Hematopoietic multipotent progenitor cell treated with erythropoietin and hydrocortisone succinate and interleukin-3 and kit ligand, for 4 days (in vitro differentiated cells): ENCODE data around the gene KMT2B.
"Not testable (repeated sequence)": the region's sequence is repeated elsewhere in the genome, so short reads cannot be mapped to it uniquely, and the experiment has no call there.

ENCODE experiments used
- DNase-seq: peaks from one replicate; pipeline ENCODE4 v3.0.0-alpha.2; 2015

Gene KMT2B

GRCh38 chr19:35710784-35711723 lies 6.7 kb upstream of the KMT2B start:
- DNase-seq: no peak

- peak; percentile 43 for DNase-seq
These were observed 5.0 kb upstream of the KMT2B start for GRCh38 chr19:35712567-35713505.

DNA sequence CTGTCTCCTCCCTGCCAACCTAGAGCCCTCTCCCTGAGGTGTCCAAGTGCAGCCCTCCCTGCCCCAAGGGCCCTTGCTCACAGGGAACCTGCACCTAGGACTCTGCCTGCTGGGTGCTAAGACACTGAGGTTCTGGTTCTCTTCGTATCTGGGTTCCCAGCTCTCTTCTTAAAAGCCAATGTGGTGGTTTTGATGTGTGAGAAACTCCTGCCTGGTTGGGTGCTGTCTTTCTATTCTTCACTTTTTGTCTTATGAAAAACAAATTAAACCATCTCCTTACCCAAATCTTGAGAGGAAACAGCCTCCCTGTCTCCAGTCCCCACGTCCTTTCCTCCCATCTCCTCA lies 4.3 kb upstream of the KMT2B start:
- no peak for DNase-seq

- DNase-seq: peak; percentile 77
These were observed 3.8 kb upstream of the KMT2B start for GRCh38 chr19:35713904-35714495.

DNA sequence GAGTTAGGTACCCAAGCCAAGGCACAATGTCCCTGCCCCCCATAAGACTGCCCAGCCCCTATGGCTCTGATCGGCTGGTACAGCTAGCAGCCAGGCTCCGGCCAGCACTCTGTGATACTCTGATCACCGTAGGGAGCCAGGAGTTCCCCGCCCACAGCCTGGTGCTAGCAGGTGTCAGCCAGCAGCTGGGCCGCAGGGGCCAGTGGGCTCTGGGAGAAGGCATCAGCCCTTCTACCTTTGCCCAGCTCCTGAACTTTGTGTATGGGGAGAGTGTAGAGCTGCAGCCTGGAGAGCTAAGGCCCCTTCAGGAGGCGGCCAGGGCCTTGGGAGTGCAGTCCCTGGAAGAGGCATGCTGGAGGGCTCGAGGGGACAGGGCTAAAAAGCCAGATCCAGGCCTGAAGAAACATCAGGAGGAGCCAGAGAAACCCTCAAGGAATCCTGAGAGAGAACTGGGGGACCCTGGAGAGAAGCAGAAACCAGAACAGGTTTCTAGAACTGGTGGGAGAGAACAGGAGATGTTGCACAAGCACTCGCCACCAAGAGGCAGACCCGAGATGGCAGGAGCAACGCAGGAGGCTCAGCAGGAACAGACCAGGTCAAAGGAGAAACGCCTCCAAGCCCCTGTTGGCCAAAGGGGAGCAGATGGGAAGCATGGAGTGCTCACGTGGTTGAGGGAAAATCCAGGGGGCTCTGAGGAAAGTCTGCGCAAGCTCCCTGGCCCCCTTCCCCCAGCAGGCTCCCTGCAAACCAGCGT lies 3.0 kb upstream of the KMT2B start:
- peak; percentile 68 for DNase-seq

DNA sequence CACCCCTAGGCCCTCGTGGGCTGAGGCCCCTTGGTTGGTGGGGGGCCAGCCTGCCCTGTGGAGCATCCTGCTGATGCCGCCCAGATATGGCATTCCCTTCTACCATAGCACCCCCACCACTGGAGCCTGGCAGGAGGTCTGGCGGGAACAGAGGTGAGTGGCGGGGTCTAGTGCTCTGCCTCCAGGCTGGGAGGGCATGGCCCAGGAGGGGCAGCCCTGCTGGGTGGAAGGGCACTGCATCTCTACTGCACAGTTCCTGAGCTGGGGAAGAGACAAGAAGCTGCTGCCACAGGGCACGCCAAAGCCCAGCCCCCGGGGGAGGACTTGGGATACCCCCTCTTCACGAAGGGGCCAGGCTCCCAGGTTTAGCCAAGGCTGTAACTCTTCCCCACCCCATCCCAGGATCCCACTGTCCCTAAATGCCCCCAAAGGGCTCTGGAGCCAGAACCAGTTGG lies 2.4 kb upstream of the KMT2B start:
- DNase-seq: no peak

DNA sequence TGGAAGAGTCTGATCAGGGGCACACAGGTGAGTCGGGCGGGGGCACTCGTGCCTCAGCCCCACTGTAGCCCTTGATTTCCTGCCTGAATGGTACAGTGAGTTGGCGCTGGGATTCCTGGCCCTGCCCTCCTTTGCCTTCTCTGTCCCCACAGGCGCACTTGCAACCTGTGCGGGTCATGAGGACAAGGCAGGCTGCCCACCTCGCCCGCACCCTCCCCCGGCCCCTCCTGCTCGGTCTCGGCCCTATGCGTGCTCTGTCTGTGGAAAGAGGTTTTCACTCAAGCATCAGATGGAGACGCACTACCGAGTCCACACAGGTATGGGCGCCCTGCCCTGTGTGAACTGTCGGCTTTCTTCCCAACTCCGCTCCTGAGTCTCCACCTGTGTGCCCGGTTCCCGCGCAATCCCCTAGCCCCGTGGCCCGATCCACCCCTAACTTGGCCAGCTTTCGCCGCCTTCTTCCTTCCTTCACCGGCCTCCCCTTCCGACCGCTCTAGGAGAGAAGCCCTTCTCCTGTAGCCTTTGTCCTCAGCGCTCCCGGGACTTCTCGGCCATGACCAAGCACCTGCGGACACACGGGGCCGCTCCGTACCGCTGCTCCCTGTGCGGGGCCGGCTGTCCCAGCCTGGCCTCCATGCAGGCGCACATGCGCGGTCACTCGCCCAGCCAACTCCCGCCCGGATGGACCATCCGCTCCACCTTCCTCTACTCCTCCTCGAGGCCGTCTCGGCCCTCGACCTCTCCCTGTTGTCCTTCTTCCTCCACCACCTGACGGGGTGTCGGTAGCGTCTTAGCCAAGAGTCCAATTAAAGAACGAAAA lies 1.6 kb upstream of the KMT2B start:
- DNase-seq: no peak

- peak; percentile 99 for DNase-seq
These were observed 770 bp upstream of the KMT2B start for GRCh38 chr19:35716801-35717664.

- DNase-seq: peak; percentile 68
These were observed 690 bp downstream of the KMT2B start for GRCh38 chr19:35718345-35719041.

DNA sequence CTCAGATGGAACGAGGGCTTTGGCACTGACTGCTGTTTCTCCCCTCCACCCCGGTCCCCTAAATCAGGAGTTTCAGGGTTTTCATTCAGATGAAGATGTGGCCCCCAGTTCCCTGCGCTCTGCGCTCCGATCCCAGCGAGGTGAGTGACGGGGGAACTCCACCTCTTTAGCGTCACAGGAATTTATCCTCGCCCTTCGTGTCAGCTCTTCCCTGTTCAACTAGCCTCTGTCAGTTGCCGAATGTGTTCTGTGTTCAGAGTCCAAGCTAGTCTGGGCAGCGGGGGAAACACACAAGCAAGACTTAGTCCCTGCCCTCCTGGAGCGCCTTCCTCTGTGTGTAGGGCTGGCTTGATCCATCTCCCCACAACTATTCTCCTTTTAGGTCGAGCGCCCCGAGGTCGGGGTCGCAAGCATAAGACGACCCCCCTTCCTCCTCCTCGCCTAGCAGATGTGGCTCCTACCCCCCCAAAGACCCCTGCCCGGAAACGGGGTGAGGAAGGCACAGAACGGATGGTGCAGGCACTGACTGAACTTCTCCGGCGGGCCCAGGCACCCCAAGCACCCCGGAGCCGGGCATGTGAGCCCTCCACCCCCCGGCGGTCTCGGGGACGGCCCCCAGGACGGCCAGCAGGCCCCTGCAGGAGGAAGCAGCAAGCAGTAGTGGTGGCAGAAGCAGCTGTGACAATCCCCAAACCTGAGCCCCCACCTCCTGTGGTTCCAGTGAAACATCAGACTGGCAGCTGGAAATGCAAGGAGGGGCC lies 1.8 kb downstream of the KMT2B start:
- DNase-seq: no peak

DNA sequence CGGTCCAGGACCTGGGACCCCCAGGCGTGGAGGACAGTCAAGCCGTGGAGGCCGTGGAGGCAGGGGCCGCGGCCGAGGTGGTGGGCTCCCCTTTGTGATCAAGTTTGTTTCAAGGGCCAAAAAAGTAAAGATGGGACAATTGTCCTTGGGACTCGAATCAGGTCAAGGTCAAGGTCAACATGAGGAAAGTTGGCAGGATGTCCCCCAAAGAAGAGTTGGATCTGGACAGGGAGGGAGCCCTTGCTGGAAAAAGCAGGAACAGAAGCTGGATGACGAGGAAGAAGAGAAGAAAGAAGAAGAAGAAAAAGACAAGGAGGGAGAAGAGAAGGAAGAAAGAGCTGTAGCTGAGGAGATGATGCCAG lies 2.3 kb downstream of the KMT2B start:
- DNase-seq: no peak

- DNase-seq: no peak
These were observed 2.8 kb downstream of the KMT2B start for GRCh38 chr19:35720648-35721047.

DNA sequence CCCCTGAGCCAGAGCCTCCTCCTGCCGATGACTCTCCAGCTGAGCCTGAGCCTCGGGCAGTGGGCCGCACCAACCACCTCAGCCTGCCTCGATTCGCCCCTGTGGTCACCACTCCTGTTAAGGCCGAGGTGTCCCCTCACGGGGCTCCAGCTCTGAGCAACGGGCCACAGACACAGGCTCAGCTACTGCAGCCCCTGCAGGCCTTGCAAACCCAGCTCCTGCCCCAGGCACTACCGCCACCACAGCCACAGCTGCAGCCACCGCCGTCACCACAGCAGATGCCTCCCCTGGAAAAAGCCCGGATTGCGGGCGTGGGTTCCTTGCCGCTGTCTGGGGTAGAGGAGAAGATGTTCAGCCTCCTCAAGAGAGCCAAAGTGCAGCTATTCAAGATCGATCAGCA lies 3.6 kb downstream of the KMT2B start:
- no peak for DNase-seq

GRCh38 chr19:35722461-35722860 lies 4.7 kb downstream of the KMT2B start:
- DNase-seq: no peak

DNA sequence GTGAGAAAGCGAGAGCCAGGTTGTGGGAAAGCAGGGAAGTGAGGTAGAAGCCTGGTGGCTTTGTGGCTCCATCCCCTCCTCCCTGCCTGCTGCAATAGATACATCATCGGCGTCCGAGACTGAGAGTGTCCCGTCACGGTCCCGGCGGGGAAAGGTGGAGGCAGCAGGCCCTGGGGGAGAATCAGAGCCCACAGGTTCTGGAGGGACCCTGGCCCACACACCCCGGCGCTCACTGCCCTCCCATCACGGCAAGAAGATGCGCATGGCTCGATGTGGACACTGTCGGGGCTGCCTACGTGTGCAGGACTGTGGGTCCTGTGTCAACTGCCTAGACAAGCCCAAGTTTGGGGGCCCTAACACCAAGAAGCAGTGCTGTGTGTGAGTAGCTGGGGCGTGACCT lies 5.1 kb downstream of the KMT2B start:
- DNase-seq: no peak

DNA sequence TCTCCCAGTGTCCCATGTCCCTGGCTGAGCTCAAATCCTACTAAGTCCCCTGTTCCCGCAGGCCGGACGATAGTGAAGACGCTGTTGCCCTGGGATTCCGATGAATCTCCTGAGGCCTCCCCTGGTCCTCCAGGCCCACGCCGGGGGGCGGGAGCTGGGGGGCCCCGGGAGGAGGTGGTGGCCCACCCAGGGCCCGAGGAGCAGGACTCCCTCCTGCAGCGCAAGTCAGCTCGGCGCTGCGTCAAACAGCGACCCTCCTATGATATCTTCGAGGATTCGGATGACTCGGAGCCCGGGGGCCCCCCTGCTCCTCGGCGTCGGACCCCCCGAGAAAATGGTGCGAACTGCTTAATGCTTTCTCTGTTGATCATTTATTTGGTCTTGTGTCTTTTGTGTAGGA lies 5.9 kb downstream of the KMT2B start:
- DNase-seq: no peak

DNA sequence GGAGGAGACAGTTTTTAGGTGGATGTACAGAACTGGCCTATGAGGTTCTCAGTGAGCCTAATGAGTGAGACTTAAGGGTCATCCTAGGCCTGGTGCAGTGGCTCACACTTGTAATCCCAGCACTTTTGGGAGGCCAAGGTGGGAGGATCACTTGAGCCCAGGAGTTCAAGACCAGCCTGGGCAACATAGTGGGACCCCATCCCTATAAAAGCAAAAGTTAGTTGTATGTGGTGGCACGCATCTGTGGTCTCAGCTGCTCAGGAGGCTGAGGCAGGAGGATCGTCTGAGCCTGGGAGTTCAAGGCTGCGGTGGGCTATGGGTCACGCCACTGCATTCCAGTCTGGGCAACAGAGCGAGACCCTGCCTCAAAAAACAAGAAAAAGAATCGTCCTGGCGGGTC lies 6.3 kb downstream of the KMT2B start:
- DNase-seq: not testable (repeated sequence)

DNA sequence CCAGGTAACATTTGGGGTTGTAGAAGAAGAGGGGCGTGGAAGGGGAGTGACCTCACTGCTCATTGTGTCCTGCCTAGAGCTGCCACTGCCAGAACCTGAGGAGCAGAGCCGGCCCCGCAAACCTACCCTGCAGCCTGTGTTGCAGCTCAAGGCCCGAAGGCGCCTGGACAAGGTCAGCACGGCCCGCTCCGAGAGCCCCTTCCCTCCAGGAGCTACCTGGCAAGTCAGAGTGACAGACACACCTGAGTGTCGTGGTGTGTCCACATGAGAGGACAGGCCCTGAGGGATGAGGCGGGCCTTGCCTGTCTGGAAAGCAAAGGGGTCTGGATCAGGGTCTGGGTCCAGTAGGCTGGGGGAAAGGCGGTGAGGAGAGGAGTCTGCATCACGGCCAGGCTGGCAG lies 6.8 kb downstream of the KMT2B start:
- DNase-seq: no peak

DNA sequence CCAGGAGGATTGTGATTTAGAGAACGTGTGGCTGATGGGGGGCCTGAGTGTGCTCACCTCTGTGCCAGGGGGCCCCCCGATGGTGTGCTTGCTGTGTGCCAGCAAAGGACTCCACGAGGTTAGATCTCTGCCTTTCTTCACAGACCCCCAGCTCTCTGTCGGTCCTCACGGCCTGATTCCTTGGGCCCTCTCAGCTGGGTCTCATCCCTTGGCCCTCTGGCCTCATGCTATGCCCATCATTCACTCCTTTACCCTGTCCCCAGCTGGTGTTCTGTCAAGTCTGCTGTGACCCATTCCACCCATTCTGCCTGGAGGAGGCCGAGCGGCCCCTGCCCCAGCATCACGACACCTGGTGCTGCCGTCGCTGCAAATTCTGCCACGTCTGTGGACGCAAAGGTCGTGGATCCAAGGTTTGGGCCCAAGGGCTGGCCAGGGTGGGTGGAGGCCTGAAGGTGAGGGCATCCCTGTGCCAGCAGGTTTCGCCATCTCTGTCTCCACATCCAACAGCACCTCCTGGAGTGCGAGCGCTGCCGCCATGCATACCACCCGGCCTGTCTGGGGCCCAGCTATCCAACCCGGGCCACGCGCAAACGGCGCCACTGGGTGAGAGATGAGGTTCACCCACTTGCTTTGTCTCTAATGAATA lies 7.5 kb downstream of the KMT2B start:
- no peak for DNase-seq
